GM10847 (cell line): ENCODE data around the gene FOXA3.
A peak's percentile ranks its signal among the peaks of the same experiment; 100 is the strongest.

Experiments used
- POLR2A ChIP-seq: IDR thresholded peaks from 2 replicates; pipeline ENCODE4 v1.6.1; 2011; ENCODE audit not compliant: insufficient read length; ENCODE audit errors: extremely low read depth

The FOXA3 gene

DNA sequence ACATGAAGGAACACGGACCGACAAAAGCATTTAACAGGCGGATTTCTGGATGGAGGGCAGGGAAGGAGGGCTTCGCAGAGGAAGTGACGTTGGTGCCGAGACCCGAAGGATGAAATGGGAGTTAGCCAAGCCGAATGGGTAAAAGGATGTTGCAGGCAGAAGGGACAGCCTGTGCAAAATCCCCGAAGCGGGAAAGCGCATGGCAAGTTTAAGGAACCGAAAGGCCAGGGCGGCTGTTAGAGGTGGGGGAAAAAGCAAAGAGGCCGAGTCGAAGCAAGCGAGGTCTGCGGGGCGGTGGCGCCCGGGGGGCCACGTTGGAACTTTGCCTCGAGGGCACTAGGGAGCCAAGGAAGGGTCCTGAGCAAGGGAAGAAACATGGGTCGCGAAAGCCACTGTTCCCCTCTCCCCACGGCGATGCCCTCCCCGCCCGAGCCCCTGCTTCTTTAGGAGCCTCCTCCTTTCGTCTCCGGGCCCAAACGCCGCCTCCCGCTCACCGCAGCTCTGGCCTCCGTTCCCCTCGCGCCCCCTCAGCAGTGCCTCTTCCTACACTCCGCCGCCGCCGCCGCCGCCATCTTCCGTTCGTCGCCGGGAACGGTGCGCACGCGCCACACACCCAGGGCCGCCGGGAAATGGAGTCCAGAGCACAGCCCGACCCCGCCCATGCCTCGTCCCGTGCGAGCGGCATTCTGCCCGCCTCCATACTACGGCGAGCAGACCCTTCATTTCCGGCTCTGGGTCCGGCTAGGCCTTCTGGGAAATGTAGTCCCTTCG, 1.4 kb upstream of the FOXA3 start, which contains the start of gene SYMPK:
Gene SYMPK (minus strand): TSS at position 584 of the 771 bp plus-strand sequence. CDS start 8,652 bp downstream, outside the sequence.
- peak; percentile 75 for TF ChIP-seq POLR2A

DNA sequence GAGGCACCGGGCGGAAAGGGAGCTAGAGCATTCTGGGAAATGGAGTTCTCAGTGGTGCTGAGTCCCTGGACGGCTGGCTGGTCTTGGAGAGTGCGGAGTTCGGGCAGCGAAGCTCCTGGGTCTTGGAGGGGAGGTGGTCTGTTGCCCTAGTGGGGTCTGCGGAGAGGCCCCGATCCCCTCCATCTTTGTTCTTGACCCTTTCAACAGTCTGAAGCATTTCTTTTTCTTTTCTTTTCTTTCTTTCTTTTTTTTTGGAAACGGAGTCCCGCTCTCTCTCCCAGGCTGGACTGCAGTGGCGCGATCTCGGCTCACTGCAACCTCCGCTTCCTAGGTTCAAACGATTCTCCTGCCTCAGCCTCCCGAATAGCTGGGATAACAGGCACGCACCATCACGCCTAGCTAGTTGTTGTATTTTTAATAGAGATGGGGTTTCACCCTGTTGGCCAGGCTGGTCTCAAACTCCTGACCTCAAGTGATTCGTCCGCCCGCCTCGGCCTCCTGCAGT, 739 bp upstream of the FOXA3 start:
- TF ChIP-seq POLR2A = no peak

DNA sequence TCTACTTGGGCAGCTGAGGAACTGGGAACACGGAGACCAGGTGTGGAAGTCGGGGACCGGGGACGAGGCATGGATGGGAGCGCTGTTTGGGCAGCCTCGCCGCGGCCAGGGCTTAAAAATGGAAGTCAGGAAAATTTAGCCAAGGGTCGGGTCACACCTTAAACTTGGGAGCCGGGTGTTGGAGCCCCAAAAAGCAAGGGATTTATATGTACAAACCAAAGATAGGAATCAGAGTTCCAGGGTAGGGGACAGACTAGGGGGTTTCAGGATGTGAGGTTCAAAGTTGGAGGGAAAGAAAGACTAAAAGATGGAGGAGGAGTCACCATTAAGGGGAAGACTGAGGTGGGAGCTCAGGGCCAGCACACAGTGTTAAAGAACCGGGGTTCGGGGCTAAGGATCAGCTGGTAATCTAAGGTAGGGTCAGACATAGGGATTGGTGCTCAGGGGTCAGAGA, 530 bp downstream of the FOXA3 start:
- TF ChIP-seq POLR2A = no peak

DNA sequence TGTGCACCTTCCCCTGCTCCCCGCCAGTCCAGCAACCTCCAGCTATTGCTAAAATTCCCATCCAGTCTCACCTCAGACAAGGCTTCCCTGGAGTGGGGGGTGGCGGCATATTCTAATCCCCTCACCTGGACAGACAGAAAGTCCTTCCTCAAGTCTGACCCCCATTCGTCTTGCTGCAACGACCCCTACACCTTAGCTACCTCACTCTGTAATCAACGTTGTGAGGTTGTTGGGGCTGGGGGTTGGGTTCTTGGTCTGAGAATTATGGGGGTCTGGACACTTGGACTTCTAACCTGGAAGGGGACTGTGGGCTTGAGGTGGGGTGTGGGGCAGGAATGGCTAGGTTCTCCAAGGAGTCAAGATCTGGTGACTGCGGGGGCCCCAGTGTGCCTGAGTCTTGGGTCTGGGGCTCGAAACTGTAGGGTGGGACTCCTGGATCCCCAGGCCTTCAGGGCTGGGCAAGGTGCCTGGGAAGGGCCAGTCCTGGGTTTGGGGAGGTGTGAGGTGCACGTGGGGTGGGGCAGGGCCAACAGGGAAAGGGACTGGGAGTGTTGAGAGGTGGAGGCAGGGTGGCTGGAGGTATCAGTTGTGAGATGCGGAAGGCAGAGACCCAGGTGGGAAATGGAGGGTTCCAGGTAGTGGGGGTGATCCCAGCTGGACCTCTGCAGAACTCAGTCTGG, 1.3 kb downstream of the FOXA3 start:
- no peak for TF ChIP-seq POLR2A

DNA sequence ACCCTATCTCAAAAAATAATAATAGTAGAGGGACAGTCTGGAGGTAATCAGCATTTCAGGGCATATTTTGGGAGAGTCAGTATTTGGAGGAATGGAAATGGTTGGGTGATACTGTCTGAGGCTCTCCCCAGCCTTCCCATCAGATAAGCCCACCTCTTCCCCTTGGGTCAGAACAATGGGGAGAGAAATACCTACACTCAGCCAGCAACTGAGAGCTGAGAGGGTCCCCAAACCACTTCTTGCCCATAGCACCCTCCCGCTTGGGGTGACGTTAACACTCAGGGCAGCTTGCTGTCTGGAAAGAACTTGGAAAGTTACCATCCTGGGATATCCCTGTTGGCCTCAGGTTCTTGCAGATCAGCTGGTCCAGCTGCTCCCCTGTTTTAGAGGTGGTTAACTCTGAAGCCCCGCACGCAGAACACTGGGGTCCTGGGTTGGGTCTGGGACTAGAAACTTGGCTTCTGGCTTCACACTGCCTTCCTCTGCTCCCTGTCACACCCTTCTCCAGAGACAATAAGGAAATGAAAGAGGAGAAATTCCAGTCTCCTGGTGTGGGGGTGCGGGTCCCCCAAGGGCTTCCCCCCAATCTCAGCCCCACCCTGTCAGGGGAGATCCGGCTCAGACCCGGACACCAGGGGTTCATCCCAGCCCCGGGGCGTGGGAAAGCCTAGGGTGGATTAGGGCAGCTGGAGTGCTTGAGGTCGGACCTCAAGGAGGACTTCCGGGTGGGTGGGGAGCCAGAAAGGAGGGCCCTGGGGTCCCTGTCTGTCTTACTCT, 2.5 kb downstream of the FOXA3 start:
- TF ChIP-seq POLR2A = no peak

DNA sequence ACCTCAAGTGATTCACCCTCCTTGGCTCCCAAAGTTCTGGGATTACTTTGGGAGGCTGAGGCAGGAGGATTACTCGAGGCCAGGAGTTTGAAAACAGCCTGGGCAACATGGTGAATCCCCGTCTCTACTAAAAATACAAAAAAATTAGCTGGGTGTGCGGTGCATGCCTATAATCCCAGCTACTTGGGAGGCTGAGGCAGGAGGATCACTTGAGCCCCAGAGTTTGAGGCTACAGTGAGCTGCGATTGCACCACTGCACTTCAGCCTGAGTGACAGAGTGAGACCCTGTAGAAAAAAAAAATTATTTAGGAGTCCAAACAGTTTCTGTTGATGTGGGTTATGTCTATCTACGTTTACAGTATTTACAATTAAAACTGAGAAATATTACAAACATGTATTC, 6.7 kb downstream of the FOXA3 start:
- TF ChIP-seq POLR2A = no peak

DNA sequence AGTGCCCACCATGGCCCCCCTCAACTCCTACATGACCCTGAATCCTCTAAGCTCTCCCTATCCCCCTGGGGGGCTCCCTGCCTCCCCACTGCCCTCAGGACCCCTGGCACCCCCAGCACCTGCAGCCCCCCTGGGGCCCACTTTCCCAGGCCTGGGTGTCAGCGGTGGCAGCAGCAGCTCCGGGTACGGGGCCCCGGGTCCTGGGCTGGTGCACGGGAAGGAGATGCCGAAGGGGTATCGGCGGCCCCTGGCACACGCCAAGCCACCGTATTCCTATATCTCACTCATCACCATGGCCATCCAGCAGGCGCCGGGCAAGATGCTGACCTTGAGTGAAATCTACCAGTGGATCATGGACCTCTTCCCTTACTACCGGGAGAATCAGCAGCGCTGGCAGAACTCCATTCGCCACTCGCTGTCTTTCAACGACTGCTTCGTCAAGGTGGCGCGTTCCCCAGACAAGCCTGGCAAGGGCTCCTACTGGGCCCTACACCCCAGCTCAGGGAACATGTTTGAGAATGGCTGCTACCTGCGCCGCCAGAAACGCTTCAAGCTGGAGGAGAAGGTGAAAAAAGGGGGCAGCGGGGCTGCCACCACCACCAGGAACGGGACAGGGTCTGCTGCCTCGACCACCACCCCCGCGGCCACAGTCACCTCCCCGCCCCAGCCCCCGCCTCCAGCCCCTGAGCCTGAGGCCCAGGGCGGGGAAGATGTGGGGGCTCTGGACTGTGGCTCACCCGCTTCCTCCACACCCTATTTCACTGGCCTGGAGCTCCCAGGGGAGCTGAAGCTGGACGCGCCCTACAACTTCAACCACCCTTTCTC, 8.2 kb downstream of the FOXA3 start:
- TF ChIP-seq POLR2A = no peak

DNA sequence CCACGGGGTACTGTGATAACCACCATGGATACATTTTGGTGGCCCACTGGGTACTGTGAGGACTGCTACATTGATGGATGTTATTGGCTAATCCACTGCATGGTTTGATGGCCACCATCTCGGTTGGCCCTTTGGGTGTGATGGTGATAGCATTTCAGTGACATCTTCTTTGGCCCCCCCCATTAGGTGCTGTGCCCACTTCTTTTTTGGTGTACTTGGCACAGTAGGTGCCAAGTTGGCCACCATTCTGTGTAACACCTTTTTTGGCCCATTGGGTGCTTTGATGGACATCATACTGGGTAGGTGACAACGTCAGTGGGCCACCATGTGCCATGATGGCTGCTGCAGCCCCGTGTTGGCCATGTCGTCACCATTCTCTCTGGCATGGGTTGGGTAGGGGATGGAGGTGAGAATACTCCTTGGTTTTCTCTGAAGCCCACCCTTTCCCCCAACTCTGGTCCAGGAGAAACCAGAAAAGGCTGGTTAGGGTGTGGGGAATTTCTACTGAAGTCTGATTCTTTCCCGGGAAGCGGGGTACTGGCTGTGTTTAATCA, 9.2 kb downstream of the FOXA3 start:
- no peak for TF ChIP-seq POLR2A

DNA sequence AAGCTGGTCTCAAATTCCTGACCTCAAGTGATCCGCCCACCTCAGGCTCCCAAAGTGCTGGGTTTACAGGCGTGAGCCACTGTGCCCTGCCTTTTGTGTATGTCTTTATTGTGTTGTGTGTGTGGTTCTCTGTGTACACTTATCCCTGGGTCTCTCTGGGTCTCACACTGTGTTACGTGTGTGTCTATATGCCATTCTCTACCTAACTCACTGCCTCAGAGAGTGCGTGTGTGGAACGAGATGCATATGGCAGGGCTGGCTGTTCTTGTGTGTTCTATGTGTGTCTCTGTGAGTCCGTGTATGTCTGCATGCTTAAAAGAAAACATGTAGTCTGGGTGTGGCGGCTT, 10.5 kb downstream of the FOXA3 start:
- TF ChIP-seq POLR2A = no peak

DNA sequence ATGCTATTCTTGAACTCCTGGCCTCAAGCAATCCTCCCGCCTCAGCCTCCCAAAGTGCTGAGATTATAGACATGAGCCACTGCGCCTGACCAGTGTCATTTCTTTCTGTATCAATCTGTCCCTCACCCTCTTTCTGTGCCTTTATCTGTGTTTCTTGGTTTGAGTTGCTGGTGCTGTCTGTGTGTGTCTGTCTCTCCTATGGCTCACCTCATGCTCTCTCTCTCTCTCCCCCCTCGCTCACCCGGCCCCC, 12.0 kb downstream of the FOXA3 start:
- no peak for TF ChIP-seq POLR2A

DNA sequence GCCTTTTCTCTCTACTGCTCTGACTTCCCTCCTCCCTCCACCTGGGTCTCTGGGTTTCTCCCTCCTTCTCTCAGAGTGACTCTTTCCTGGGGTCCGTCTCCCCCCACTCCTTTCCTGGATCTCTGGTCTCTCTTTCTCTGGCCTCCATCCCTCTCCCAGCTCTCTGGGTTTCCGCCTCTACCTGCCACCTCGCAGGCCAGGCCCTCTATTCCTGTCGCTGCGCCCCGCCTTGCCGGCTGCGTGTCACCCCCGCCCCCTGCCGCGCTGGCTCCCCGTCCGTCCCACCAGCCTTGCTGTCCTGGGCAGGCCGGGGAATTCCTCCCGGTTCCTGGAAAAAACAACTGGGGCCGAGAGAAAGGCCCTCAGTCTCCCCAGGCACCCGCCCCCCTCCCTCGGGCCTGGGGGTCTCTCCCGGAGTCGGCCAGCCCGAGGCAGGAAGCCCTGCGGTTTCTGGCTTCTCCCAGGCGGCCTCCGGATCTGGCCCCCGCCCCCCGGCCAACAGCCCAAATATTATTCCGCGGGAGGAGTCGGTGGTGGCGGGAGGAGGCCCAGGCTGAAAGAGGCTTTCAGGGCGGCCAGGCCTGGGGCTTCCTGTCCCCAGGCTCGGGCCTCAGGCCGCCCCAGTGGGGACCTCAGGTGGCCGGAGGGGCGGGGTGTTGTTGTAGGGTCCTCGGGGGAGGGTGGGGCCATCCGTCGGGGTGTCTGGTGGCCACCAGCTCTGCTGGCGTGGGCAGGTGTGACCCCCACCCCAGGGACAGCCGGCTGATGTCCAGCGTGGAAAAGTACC, 12.5 kb downstream of the FOXA3 start:
- TF ChIP-seq POLR2A = no peak

DNA sequence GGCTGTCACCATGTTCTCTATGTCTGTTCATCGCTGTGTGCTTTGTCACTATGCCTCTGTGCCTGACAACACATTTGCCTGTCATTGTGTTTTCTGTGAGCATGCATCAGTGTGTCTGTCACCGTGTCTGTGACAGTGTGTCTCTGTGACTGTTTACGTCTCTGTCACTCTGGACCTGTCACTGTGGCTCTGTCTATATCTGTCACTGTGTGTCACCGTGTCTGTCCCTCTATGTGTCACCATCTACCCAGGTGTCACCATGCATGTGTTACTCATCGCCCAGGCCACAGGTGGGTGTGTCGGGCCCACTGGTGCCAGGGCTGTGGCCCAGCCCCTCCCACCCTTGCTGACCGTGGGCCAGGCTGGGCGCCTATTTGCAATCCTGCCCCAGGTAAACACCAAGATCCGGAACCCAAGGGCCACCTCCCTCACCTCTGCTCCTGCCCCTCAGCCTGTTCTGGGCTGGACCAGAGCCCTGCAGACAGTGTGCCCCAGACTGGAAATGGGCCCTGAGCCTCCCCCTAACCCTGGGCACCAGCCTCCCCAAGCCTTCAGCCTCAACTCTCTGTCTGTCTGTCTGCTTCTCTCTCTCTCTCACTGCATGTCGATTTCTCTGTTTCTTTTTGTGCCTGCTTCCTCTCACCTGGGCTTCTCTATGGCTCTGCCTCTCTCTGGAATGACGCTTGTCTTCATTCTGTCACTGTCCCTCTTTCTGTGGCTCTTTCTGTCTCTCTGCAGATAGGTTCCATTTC, 14.1 kb downstream of the FOXA3 start:
- no peak for TF ChIP-seq POLR2A

DNA sequence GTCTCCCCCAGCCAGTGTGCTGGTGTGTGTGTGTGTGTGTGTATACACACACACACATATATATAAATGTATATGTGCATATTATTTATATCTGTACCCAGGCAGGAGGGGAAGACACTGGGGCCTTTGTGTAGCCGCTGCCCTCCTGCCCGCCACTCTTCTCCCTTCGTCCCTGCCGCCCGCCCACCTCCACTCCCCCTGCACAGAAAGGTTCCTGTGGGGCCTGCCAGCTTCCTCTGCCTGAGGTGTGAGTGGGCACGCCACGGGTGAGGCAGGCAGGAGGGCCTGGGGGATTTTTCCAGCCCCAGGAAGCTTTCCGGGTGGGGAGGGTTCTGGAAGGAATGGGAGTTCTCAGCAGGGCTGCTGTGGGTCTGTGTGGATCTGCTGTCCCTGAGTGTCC, 14.9 kb downstream of the FOXA3 start:
- no peak for TF ChIP-seq POLR2A

DNA sequence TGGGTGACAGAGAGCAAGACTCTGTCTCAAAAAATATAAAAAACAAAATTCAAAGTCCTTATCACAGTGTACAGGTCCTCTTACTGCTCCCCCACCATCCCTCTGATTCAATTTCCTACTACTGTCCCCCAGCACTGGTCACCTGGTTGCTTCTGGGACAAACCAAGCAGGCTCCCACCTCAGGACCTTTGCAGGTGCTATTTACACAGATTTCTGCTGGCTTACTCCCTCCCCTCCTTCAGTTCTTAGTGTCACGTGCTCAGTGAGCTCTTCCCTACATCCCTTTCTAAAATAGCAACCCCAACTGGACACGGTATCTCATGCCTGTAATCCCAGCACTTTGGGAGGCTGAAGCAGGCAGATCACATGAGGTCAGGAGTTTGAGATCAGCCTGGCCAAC, 15.8 kb downstream of the FOXA3 start:
- TF ChIP-seq POLR2A = no peak
